Measurements from ENCODE around the gene NOS2.

DNA sequence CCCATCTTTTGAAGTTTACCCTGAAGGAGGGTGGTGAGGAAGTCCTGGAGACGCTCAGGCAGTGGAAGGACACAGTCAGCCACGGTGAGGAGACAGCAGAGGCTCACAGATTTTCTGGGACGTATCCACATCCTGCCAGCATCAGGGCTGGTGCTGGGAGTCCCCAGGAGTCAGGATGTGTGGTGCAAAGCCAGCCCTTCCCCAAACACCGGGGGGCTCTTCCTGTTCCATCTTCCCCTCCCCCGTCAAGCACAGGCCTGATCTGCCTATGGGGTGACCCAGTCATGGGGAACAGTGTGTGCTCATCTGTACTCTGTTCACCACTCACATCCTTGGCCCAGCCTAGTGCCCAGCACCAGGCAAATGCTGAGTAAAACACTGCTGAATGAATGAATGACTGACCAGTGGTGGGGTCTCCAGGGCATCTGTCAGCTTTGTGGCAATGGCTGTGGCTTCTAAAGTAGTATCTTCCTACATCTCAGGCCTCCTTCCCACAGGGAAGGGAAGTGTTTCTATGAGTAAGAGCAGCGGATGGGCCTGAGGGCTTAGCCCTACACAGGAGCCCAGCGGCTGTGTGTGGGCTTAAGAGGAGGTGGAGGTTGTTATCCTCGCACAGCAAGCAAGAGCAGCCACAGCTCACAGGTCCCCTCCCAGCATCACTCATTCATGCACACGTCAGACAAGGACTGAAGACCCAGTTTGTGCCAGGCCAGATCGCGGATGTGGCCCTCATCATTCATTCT, 23.3 kb downstream of the NOS2 start:
- TF ChIP-seq, protein P1, sequence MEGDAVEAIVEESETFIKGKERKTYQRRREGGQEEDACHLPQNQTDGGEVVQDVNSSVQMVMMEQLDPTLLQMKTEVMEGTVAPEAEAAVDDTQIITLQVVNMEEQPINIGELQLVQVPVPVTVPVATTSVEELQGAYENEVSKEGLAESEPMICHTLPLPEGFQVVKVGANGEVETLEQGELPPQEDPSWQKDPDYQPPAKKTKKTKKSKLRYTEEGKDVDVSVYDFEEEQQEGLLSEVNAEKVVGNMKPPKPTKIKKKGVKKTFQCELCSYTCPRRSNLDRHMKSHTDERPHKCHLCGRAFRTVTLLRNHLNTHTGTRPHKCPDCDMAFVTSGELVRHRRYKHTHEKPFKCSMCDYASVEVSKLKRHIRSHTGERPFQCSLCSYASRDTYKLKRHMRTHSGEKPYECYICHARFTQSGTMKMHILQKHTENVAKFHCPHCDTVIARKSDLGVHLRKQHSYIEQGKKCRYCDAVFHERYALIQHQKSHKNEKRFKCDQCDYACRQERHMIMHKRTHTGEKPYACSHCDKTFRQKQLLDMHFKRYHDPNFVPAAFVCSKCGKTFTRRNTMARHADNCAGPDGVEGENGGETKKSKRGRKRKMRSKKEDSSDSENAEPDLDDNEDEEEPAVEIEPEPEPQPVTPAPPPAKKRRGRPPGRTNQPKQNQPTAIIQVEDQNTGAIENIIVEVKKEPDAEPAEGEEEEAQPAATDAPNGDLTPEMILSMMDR (IDR thresholded peaks at IDR 0.05): no peak
- TF ChIP-seq POLR2AphosphoS5 (IDR thresholded peaks at IDR 0.05) (no peak), POLR2A (IDR thresholded peaks at IDR 0.05) (no peak)
